ENCODE data around the gene CES4A. TPM values are rescaled to one million over a fixed set of nuclear protein-coding genes. Genes with fewer than 3 reads are reported as not detected.

CES4A gene
- total and polyA plus RNA-seq, 9 of the 15 experiments (the other 6 are each of a cell fraction or from before 2014, with no cell fraction given) = 0.09 to 0.13 (median 0.11) TPM; not detected in 6

- TF ChIP-seq, protein P1, sequence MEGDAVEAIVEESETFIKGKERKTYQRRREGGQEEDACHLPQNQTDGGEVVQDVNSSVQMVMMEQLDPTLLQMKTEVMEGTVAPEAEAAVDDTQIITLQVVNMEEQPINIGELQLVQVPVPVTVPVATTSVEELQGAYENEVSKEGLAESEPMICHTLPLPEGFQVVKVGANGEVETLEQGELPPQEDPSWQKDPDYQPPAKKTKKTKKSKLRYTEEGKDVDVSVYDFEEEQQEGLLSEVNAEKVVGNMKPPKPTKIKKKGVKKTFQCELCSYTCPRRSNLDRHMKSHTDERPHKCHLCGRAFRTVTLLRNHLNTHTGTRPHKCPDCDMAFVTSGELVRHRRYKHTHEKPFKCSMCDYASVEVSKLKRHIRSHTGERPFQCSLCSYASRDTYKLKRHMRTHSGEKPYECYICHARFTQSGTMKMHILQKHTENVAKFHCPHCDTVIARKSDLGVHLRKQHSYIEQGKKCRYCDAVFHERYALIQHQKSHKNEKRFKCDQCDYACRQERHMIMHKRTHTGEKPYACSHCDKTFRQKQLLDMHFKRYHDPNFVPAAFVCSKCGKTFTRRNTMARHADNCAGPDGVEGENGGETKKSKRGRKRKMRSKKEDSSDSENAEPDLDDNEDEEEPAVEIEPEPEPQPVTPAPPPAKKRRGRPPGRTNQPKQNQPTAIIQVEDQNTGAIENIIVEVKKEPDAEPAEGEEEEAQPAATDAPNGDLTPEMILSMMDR (IDR thresholded peaks at IDR 0.05 in 2 of 3, conservative IDR thresholded peaks at IDR 0.05 in 1 of 3; ENCODE audit: insufficient read depth in 2 of 3, low read depth in 1 of 3, low read length in 3 of 3) = peak in 2 of 3 experiments; percentile 3 to 67; a peak in 3 of 6 replicates
- TF ChIP-seq SMAD4 (CRISPR knock-in tag; conservative IDR thresholded peaks at IDR 0.05) (peak; percentile 89), SIN3A (IDR thresholded peaks at IDR 0.05; ENCODE audit: borderline replicate concordance in 2 of 2, control insufficient read depth in 1 of 2, low read depth in 2 of 2, low read length in 2 of 2) (peak in 1 of 2 experiments; percentile 48; a peak in 1 of 4 replicates), LARP7 (IDR thresholded peaks at IDR 0.05) (no peak), L3MBTL2 (IDR thresholded peaks at IDR 0.05) (peak; percentile 70), ZC3H11A (IDR thresholded peaks at IDR 0.05; ENCODE audit: low read depth, low read length) (0 out of 2 replicates have a peak, but pooled peaks have one; percentile 50), SRSF3 (IDR thresholded peaks at IDR 0.05; ENCODE audit: insufficient read depth, low read length) (no peak), ZBTB7A (IDR thresholded peaks at IDR 0.05; ENCODE audit: borderline replicate concordance, control insufficient read depth, low read depth, low read length) (peak; percentile 79; the same call in 1 of the 2 replicates), HNRNPL (IDR thresholded peaks at IDR 0.05; ENCODE audit: low read depth, low read length) (peak; percentile 59; the same call in 1 of the 2 replicates), HMG20A (CRISPR knock-in tag; conservative IDR thresholded peaks at IDR 0.05) (no peak), ETV1 (tag; conservative IDR thresholded peaks at IDR 0.05; ENCODE audit: low read depth) (0 out of 2 replicates have a peak, but pooled peaks have one; percentile 37), NFATC3 (IDR thresholded peaks at IDR 0.05) (no peak), PYGO2 (tag; IDR thresholded peaks at IDR 0.05) (no peak), E2F4 (CRISPR knock-in tag; IDR thresholded peaks at IDR 0.05; ENCODE audit: low read depth) (no peak)
- TF ChIP-seq, protein P2, sequence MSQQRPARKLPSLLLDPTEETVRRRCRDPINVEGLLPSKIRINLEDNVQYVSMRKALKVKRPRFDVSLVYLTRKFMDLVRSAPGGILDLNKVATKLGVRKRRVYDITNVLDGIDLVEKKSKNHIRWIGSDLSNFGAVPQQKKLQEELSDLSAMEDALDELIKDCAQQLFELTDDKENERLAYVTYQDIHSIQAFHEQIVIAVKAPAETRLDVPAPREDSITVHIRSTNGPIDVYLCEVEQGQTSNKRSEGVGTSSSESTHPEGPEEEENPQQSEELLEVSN (IDR thresholded peaks at IDR 0.05; ENCODE audit: borderline replicate concordance in 1 of 2, extremely low read depth in 1 of 2, insufficient read depth in 1 of 2, insufficient read length in 1 of 2, low read depth in 1 of 2, low read length in 1 of 2, poor library complexity in 1 of 2, severe bottlenecking in 1 of 2) = peak; percentile 21 to 89
- TF ChIP-seq, protein P3, sequence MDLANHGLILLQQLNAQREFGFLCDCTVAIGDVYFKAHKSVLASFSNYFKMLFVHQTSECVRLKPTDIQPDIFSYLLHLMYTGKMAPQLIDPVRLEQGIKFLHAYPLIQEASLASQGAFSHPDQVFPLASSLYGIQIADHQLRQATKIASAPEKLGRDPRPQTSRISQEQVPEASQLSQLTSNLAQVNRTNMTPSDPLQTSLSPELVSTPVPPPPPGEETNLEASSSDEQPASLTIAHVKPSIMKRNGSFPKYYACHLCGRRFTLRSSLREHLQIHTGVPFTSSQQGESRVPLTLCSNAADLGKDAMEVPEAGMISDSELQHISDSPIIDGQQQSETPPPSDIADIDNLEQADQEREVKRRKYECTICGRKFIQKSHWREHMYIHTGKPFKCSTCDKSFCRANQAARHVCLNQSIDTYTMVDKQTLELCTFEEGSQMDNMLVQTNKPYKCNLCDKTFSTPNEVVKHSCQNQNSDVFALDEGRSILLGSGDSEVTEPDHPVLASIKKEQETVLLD (IDR thresholded peaks at IDR 0.05) = no peak
Observed at GRCh38 chr16:67013823-67014633, 25.6 kb downstream of the CES4A start (continued).

Measured in K562 (cell line).